Epithelial cell of prostate (primary cell): Measurements from ENCODE around the gene TMEM273.
"Not testable (repeated sequence)": the region's sequence is repeated elsewhere in the genome, so short reads cannot be mapped to it uniquely, and the experiment has no call there.

ENCODE experiments used
- DNase-seq: peaks from one replicate; pipeline ENCODE4 v3.0.0-alpha.2; 2011; ENCODE audit warnings: low read depth, low spot score
- H3K27ac ChIP-seq: fragments of 450-650 bp; 2 replicates; pipeline ENCODE4 v1.5.1; 2017; ENCODE audit warnings: mild to moderate bottlenecking

The TMEM273 gene

GRCh38 chr10:49207113-49207512 lies 18.9 kb upstream of the TMEM273 start:
- H3K27ac ChIP-seq, result no peak overlapping the region
- DNase-seq, result no peak

- no peak overlapping the region for H3K27ac ChIP-seq
- no peak for DNase-seq
Measured at GRCh38 chr10:49205206-49205605, 17.0 kb upstream of the TMEM273 start.

GRCh38 chr10:49204119-49204518 lies 15.9 kb upstream of the TMEM273 start:
- no peak overlapping the region for H3K27ac ChIP-seq
- no peak for DNase-seq

- DNase-seq, result no peak
- H3K27ac ChIP-seq, result no peak overlapping the region
Measured at GRCh38 chr10:49202266-49202665, 14.1 kb upstream of the TMEM273 start.

- DNase-seq, result no peak
- H3K27ac ChIP-seq, result no peak overlapping the region
Measured at GRCh38 chr10:49200854-49201253, 12.7 kb upstream of the TMEM273 start.

- H3K27ac ChIP-seq, result no peak overlapping the region
Measured at GRCh38 chr10:49197171-49197570, 9.0 kb upstream of the TMEM273 start.

GRCh38 chr10:49195864-49196263 lies 7.7 kb upstream of the TMEM273 start:
- not testable (repeated sequence) for DNase-seq, H3K27ac ChIP-seq

More at GRCh38 chr10:49197171-49197570, 9.0 kb upstream of the TMEM273 start:
- no peak for DNase-seq

- no peak for DNase-seq
- H3K27ac ChIP-seq, result no peak overlapping the region
Measured at GRCh38 chr10:49194212-49194920, 6.2 kb upstream of the TMEM273 start.

- no peak overlapping the region for H3K27ac ChIP-seq
- no peak for DNase-seq
Measured at GRCh38 chr10:49191349-49191748, 3.2 kb upstream of the TMEM273 start.

GRCh38 chr10:49189422-49189821 lies 1.2 kb upstream of the TMEM273 start:
- no peak for DNase-seq
- H3K27ac ChIP-seq, result no peak overlapping the region

- no peak overlapping the region for H3K27ac ChIP-seq
- no peak for DNase-seq
Measured at GRCh38 chr10:49187044-49187484, 1.1 kb downstream of the TMEM273 start.

- no peak overlapping the region for H3K27ac ChIP-seq
- no peak for DNase-seq
Measured at GRCh38 chr10:49186613-49187012, 1.6 kb downstream of the TMEM273 start.

- no peak for DNase-seq
- H3K27ac ChIP-seq, result no peak overlapping the region
Measured at GRCh38 chr10:49185213-49185612, 3.0 kb downstream of the TMEM273 start.

- no peak overlapping the region for H3K27ac ChIP-seq
- no peak for DNase-seq
Measured at GRCh38 chr10:49184642-49185111, 3.5 kb downstream of the TMEM273 start.

- DNase-seq, result no peak
- H3K27ac ChIP-seq, result no peak overlapping the region
Measured at GRCh38 chr10:49183596-49184542, 4.3 kb downstream of the TMEM273 start.

- no peak for DNase-seq
- no peak overlapping the region for H3K27ac ChIP-seq
Measured at GRCh38 chr10:49182776-49183175, 5.4 kb downstream of the TMEM273 start.

- no peak for DNase-seq
- no peak overlapping the region for H3K27ac ChIP-seq
Measured at GRCh38 chr10:49180444-49180860, 7.7 kb downstream of the TMEM273 start.

- H3K27ac ChIP-seq, result no peak overlapping the region
- no peak for DNase-seq
Measured at GRCh38 chr10:49179699-49180443, 8.3 kb downstream of the TMEM273 start.

GRCh38 chr10:49178489-49179471 lies 9.4 kb downstream of the TMEM273 start:
- no peak for DNase-seq
- H3K27ac ChIP-seq, result no peak overlapping the region
